GM21390 (cell line): ENCODE results near the gene JAKMIP1.

Experiments used
- ATAC-seq: cut with Tn5 transposase; IDR thresholded peaks from one replicate; pipeline ENCODE4 v1.9.1; 2021; ENCODE audit not compliant: unreplicated experiment

The JAKMIP1 gene

DNA sequence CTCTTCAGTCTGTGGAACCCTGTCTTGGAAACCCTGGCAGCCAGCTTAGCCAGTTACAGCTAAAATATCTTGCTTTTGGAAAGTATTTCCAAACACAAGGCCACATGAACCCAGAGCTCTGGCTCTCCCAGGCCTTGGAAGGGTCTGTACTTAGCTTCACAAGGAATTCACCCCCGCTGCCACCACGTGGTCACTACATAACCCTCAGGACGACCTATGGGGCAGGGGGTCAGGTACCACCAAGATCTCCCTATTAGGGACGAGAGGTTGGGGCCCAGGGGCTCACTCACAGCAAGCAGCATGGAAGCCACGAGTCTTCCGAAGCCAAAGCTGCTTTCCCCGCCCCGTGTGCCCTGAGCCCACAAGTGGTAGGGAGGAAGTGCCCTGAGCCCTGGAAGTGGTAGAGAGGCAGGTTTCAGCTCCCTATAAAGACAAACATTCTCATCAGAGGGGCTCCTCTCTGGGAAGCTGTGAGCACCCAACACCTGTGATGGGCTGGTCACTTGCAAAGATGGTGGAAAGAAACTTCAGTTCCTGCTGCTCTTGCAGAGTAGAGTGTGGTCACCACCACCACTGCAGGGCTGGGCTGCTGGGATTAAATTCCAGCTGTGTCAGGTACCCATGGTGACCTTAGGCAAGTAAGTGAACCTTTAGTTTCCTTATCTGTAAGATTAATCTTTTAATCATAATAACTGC lies 4.7 kb upstream of the JAKMIP1 start:
- ATAC-seq: no peak

DNA sequence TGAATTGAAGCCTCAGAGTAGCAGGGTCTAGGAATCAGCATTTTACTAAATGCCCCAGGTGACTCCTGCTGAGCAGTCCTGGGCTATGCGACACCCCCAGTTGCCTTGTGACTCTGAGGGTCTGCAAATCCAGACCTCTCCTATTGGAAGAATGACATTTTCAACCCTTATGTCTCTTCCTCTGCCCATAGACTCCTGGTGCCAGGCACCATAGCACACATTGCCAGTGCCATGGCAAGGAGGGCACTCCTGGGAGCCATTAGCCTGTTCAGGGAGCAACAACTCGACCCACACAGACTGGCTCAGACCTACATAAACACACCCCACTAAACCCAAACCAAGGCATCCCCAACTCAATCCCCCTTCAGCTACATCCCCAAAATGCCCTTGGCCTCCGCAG lies 3.7 kb upstream of the JAKMIP1 start:
- ATAC-seq: no peak

DNA sequence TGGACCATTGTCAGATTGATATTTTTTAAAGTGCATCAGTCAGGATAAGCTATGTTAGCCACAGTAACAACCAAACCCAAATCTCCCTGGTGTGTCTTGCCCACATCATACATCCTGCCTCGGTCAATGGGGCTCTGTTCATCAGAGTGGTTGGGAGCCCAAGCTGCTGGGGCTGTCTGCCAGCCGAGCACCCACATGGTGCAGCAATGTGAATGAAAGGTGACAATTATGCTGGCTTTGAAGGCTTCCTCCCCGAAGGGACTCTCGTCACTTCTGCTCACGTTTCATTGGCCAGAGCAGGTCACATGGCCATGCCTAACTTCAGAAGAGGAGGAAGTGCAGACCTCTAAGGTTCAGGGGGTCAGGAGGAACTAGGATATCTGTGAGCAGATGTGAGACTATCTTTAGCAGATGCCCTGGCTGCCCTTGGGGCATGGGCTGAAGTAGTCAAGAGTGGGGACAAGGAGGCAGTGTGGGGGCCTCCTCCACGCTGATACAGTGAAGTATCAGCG lies 1.3 kb upstream of the JAKMIP1 start:
- no peak for ATAC-seq

DNA sequence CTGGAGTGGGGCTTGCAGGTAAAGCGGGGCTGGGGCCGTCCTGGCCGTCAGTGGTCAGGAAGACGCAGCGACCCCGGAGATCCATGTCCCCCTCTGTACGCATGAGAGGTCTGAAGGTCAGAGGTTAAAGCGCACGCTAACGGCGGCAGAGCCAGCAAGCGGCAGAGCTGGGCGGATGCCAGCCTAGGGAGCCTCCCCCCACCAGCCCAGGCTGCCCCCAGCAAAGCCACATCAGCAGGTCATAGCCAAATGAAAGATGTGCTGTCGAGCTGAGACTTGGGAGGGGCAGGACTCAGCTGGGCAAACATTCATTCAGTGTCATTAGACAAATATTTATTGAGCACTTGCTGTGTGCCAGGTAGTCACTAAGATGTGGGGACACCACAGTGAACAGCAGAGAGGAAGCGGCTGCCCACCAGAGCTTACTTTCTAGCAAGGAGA lies 593 bp upstream of the JAKMIP1 start:
- no peak for ATAC-seq

DNA sequence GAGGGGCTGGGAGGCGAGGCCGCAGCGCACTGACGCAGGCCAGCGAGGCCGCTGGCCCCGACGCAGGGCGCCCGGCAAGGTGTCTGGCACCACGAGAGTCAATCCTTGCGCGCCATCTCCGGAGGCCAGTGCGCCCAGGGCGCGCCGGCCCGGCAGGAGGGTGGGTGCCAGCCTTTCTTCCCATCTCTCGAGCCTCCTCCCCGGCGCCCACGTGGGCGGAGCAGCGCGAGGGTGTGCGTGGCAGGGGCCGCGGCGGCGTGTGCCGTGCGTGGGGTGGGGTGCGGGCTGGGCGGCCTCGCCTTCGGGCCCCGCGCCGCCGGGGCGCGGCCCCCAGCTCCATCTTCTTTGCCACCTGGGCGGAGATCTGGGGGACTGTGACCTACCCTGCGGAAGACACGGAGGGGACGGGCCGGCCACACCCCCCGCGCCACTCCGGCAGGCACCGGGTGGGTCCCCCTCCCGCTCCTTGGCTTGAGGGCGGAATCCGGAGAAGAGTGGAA lies 877 bp downstream of the JAKMIP1 start:
- ATAC-seq: no peak

DNA sequence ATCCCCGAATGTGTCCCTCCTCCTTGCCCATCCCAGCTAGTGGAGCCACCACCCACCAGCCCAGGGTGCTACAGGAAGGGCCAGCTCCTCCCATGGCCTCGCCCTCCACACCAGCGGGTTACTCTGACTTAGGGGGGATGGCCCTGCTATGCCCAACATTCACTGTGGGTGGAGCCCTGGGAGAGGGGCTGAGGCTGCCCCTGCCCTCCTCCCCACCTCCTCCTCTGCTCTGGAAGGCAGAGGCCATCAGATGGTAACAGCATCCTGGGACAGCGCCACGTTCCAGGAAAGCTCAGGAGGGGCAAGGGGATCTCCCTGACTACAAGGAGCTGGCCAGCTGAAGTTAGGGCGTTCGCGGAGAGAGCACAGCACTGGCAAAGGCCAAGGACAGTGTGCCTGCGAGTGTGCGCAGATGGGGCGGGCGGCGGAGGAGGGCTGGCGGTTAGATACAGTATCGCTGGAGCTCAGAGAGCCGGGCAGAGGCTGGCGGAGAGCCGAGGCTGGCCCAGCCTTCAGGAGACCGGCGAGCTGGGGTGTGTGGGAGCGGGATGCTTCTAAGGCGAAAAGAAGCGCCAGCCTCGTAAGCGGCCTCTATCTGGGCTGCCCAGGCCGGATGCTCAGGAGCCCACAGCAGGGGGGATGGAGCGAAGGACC lies 1.5 kb downstream of the JAKMIP1 start:
- ATAC-seq: no peak

DNA sequence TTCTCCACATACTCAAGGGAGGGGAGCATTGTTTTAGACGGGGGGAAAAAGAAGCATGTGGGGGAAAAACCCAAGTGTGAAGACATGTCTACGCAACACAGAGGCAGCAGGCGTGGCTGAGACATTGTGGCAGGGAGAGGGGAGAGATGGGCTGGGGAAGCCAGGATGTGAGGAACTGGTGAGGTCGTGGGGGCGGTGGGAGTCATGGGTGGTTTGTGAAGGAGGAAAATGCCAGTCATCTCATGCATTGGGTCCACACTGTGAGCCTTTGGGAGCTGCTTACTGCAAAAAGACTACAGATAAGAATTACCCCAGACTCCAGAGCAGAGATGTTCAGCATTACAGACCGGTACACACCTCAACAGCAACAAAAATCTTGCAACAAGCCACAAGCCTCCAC lies 2.1 kb downstream of the JAKMIP1 start:
- ATAC-seq: no peak

DNA sequence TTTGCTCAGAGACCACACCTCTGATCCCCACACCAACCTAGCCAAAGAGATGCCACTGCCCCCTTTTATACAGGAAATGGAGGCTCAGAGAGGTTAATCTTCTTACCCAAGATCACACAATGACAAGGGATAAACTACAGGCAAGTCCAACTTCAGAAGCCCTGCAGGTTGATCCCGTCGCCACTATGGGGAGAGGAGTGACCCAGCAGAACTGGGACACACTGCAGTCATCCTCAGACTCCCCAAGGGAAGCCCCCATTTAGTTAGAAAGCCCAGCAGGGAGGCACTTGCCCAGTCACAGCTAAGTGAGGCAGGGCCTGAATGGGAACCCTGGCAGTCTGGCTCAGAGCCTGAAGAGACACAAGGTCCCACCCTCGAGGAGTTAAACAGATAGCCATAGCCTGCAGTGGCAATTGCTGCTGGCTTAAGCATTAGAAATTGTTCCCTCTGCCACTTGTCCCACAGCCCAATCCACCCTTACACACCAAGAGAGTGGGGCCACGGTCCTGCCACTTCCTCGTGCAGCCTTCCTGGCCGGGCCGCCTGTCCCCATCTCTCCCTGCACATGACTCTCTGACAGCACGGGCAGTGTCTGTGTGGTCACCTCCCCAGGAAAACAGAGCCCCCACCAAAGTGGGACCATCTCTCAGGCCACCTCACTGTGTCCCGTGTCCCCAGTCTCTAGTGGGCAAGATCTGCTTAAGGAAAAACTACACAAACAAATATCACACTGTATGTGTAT lies 2.7 kb downstream of the JAKMIP1 start:
- no peak for ATAC-seq

DNA sequence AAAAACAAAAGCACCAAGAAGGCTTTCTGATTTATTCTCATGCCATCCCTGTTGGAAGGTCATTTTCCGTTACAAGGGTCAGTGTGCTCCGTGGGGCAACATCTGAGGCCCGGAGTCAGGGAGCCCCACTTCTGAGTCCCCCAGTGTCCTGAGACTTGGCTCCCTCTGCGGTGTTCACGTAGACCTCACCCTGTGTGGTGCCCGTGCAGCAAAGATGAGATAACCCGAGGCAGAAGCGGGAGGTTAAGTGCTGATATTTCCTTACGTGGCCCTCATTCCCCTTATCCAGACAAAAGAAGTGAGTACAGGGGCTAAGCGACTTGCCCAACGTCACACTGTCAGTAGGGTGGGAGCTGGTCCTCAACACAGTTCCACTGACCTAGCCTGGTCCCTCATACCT lies 3.5 kb downstream of the JAKMIP1 start:
- no peak for ATAC-seq

DNA sequence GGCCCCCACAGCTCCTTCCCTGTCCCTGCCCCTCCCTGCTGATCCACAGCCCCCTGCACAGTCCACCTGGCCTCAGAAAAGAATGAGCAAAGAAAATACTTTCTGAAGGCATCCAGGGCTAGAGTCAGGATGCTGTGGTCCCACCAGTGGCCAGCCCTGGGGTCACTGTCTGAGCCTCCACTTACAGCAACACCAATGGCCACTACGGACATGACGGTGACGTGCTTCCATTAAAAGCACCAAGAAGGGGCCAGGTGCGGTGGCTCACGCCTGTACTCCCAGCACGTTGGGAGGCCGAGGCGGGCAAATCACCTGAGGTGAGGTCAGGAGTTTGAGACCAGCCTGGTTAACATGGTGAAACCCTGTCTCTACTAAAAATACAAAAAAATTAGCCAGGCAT lies 4.0 kb downstream of the JAKMIP1 start:
- no peak for ATAC-seq

DNA sequence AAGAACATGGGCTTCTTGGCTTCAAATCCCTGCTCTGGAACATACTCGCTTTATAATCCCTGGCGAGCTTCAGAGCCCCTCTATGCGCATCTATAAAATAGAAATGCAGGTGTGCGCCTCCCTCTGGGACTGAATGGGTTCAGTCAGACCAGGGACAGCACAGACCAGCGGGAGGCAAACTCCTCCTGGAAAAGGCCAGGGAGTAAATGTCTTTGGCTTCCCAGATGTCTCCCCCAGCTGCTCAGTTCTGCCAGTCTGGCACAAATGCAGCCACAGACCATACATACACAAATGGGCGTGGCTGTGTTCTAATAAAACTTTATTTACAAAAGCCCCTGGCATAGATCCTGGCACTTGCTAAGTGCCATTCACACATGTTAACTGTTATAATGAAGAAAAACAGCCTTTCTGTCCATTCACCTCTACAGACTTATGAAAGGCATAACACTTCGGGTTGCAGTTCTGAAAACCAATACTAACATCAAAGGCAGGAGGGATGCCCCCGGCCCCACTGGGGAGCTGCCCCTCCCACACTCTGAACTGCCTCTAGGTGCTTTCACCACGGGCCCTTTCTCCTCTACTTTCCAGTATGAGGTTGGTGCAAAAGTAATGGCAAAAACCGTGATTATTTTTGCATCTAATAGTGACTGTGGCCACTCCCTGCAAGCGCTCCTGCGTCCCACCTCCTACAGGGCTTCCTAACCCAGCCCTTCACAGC lies 4.6 kb downstream of the JAKMIP1 start:
- ATAC-seq: no peak

DNA sequence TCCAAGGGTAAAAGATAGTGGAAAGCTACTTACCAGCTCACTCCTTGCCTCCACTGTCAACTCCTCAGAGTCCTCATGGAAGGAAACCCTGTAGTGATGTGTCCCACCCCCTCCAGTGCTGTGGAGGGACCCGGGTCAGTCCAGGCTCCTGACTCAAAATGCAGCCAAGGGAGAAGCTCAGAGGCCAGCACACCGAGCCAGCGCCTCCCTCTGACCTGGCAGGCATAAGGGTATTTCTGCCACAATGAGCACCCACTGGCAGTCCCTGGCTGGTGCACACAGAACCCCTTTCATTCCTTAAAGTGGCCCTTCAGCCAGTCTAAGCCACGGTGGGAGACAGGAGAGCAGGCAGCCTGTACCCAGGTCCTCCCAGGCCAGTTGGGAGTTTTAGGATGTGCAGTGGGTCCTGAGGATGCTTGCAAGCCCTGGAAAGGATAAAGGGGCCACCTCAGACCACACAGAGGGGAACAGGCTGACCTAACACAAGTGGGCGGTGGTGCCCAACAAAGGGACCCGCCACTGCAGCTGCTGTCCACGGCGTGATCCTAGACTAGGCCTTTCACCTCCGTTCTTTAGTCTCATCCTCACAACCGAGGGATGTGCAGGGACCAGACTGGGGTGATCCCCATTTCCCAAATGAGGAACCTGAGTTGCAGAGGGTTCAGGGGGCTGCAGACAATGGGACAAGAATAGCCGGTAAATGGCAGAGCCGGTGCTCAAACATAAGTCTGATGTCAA lies 5.7 kb downstream of the JAKMIP1 start:
- ATAC-seq: no peak

DNA sequence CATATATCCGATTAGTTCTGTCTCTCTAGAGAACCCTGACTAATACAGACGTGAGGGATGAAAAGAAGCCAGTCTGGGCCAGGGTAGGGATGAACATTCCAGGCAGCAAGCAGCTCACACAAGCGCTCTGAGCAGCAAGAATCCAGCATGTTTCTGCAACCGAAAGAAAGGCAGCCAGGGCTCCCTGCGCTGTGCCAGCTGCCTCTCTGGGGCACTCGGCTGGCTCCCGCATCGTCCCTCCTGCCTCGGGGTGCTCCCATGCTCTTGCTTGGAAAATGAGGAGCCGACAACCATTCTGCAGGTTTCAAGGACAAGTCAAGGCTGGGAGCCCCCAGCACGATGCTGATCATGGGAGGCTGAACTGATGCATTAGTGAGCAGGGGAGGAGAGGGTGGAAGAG lies 7.0 kb downstream of the JAKMIP1 start:
- ATAC-seq: no peak

DNA sequence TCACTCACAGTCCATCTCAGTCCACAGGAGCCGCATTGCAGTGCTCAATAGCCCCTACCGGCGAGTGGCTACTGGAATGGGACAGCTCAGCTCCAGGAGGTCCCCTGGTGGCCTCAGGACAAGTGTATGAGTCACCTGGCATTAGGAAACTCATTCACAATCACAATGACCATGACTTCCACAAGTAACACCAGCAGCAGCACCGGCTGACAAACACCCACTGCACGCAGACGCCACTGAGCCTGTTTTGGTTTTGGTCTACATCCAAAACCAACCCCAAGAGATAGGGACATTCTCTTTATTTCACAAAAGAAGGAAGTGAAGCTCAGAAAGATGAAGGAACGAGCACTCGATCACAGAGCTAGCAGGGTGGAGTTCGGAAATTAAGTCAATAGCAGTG lies 8.1 kb downstream of the JAKMIP1 start:
- ATAC-seq: no peak

DNA sequence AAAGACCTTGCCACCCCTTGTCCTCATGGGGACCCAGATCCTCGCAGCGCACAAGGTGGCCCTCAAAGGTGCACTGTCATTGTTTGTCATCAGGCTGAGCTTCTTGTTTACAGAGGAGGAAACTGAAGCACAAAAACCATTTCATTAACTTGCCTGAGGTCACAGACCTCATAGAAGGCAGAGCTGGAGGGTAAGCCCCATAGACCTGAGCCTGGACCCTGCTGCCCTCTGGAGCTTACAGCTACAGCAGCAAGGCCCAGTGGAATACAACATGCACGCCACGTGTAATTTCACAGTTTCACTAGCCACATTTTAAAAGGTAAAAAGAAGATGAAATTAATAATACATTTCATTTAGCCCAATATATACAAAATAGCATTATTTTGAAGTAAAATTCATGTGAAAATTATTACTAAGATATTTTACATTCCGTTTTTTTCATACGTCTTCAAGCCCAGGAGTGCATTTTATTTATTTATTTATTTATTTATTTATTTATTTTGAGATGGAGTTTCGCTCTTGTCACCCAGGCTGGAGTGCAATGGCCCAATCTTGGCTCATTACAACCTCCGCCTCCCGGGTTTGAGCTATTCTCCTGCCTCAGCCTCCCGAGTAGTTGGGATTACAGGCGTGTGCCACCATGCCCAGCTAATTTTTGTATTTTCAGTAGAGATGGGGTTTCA lies 8.8 kb downstream of the JAKMIP1 start:
- ATAC-seq: no peak

DNA sequence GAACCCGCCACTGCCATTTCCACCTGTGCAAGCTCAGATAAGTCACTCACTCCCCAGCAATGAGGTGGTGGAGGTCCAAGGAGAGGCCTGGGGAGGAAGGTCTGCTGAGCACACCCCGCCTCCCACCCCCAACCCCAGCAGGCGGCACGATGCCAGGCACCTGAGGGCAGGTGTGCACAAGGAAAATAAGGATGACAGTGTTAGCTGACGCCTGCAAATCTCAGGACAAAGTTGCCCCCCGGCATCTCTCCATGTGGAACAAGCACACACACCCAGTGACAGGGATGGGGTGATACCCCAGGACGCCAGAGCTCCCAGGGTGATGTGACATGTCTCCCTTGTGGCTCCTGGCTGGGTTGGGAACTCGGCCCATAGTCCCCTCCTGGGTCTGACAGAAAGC lies 9.9 kb downstream of the JAKMIP1 start:
- no peak for ATAC-seq

DNA sequence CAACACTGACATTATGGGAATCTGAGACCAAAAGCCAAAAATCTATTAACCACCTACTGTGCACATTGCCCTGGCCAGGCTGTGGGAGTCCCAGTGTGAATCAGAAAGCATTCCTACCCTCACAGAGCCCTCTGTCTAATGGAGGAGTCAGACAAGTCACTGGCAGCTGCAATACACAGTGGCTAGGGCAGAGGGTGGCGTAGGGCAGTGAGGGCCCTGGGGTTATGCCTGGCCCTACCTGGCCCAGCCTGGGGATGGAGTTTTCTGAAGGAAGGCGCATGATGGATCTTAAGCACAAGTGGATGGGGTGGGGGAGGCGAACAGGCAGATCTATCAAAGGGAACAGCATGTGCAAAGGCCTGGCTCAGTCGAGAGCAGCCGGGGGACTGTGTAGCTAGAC lies 10.8 kb downstream of the JAKMIP1 start:
- ATAC-seq: no peak

DNA sequence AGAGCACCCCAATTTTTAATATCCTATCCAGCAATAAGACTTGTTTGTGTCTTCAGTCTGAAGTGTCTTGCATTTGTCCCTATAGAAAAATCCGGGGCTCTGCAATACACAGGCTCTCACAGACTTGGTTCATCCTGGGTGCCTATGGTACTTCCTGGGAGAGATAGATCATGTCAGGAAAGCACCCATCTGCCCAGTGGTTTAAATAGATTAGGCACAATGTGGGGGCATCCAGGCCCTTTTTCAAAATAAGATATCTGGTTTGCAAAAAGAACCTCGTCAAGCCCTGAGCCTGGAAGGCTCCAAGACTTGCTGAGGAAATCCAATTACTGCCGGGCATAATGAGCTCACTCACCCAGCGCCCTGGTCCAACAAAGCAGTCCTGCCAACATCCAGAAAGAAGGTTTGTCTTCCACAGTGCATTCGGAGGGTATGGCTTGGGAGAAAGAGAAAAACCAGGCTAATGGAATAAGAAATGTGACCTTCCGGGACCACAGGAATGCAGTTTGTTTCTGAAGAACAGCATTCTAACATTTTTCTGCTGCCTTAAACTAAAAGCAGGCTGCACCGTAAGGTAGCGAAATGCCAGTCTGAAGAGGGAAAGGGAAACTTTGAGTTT lies 11.6 kb downstream of the JAKMIP1 start:
- no peak for ATAC-seq

DNA sequence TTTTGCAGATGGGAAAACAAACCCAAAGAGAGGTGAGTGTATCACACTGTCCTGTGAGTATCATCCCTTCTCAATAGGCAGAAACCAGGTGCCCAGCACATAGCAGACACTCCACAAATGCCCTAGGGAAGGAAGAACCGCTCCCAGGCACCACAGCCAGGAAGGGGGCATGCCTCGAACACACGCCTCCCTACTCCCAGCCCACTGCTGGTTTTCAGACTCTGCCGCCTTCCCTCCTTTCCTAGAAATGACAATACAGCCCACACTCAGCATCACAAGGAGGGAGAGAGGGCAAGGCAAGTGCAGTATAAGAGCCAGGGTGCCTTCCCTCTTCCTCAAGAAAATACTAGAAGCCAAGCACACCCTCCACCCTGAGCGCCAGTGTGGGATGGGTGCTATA lies 16.2 kb downstream of the JAKMIP1 start:
- ATAC-seq: no peak
